ENCODE results near the gene SLC25A33.

SLC25A33 gene

DNA sequence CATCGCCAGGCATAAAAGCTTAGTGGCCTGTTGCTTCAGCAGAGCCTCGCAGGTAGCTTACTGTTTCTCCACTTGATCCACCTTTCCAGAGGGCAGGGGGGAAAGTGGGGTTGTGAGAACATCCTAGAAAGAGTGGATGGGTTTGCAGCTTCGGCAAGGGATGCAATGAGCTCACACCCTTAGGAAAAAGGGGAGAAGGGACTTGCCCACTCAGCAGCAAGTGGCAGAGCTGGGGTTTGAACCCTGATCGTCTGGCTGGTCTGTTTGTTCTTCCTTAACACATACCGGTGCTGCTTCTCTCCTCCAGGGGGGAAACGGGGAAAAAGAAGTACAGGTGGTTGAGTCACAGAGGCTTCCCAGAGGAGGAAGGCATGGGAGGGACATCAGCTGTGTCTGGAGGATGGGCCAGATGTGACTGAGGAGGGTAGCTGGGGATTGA, 50.5 kb downstream of the SLC25A33 start:
- Histone ChIP-seq H4K20me1 (ENCODE audit: low read depth, low read length) (no peaks in the 10 kb centered on the region; the same call in 1 of the 2 replicates), H3K79me2 (ENCODE audit: insufficient read depth, low read length) (peaks cover 57% of the 10 kb centered on the region), H3K36me3 (ENCODE audit: low read length) (no peaks in the 10 kb centered on the region), H3K9me2 (replicated peaks; ENCODE audit: insufficient read depth, low read length) (no peaks in the 10 kb centered on the region), H3K4me2 (ENCODE audit: low read depth, low read length, poor library complexity, severe bottlenecking) (peak overlapping the region; percentile 77), H3K9me3 (ENCODE audit: insufficient read depth, low read length) (no peaks in the 10 kb centered on the region), H3F3A (ENCODE audit: insufficient read depth) (peaks cover 6% of the 10 kb centered on the region; the same call in 1 of the 2 replicates), H3K9ac (ENCODE audit: low read length) (peak overlapping the region; percentile 80), H2AFZ (ENCODE audit: low read depth, low read length, severe bottlenecking) (no peak overlapping the region), H3K4me3 (ENCODE audit: insufficient read depth, low read length, poor library complexity, severe bottlenecking) (peak overlapping the region; percentile 65), H3K27me3 (ENCODE audit: low read length) (no peaks in the 10 kb centered on the region), H3K27ac (ENCODE audit: low read depth, low read length) (peak overlapping the region; percentile 34)
- TF ChIP-seq, protein P1, sequence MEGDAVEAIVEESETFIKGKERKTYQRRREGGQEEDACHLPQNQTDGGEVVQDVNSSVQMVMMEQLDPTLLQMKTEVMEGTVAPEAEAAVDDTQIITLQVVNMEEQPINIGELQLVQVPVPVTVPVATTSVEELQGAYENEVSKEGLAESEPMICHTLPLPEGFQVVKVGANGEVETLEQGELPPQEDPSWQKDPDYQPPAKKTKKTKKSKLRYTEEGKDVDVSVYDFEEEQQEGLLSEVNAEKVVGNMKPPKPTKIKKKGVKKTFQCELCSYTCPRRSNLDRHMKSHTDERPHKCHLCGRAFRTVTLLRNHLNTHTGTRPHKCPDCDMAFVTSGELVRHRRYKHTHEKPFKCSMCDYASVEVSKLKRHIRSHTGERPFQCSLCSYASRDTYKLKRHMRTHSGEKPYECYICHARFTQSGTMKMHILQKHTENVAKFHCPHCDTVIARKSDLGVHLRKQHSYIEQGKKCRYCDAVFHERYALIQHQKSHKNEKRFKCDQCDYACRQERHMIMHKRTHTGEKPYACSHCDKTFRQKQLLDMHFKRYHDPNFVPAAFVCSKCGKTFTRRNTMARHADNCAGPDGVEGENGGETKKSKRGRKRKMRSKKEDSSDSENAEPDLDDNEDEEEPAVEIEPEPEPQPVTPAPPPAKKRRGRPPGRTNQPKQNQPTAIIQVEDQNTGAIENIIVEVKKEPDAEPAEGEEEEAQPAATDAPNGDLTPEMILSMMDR (IDR thresholded peaks at IDR 0.05; ENCODE audit: insufficient read depth, low read length, poor library complexity, severe bottlenecking): no peak
- no peak for TF ChIP-seq EZH2phosphoT487 (conservative IDR thresholded peaks at IDR 0.05; ENCODE audit: low read length)

DNA sequence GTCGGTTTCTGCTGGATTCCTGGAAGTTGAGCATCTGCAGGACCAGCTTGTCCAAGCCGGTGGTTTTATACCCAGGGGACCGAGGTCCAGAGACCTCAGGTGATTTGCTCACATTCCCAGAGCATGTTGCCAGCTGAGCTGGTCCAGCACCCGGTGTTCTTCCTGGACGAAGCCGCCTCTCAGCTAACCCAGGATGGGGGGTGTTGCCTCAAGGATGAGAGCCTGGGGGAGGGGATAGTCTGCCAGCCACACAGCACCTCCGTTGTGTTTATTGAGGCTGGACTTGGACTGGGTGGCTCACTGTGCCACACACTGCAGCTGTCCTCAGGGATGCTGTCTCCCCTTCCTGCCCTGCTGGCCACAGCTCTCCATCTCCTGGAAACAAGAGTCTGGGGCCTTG, 50.9 kb downstream of the SLC25A33 start:
- Histone ChIP-seq H3K79me2 (ENCODE audit: insufficient read depth, low read length) (peaks cover 62% of the 10 kb centered on the region), H3K9me3 (ENCODE audit: insufficient read depth, low read length) (no peaks in the 10 kb centered on the region), H3K27me3 (ENCODE audit: low read length) (no peaks in the 10 kb centered on the region), H4K20me1 (ENCODE audit: low read depth, low read length) (no peaks in the 10 kb centered on the region; the same call in 1 of the 2 replicates), H3F3A (ENCODE audit: insufficient read depth) (peaks cover 6% of the 10 kb centered on the region; the same call in 1 of the 2 replicates), H2AFZ (ENCODE audit: low read depth, low read length, severe bottlenecking) (no peak overlapping the region), H3K4me3 (ENCODE audit: insufficient read depth, low read length, poor library complexity, severe bottlenecking) (peak overlapping the region; percentile 65), H3K9ac (ENCODE audit: low read length) (peak overlapping the region; percentile 80), H3K27ac (ENCODE audit: low read depth, low read length) (peak overlapping the region; percentile 34; the same call in 1 of the 2 replicates), H3K9me2 (replicated peaks; ENCODE audit: insufficient read depth, low read length) (no peaks in the 10 kb centered on the region), H3K4me2 (ENCODE audit: low read depth, low read length, poor library complexity, severe bottlenecking) (peak overlapping the region; percentile 77), H3K36me3 (ENCODE audit: low read length) (no peaks in the 10 kb centered on the region)
- TF ChIP-seq EZH2phosphoT487 (conservative IDR thresholded peaks at IDR 0.05; ENCODE audit: low read length): no peak
- TF ChIP-seq, protein P1 (IDR thresholded peaks at IDR 0.05; ENCODE audit: insufficient read depth, low read length, poor library complexity, severe bottlenecking): no peak

DNA sequence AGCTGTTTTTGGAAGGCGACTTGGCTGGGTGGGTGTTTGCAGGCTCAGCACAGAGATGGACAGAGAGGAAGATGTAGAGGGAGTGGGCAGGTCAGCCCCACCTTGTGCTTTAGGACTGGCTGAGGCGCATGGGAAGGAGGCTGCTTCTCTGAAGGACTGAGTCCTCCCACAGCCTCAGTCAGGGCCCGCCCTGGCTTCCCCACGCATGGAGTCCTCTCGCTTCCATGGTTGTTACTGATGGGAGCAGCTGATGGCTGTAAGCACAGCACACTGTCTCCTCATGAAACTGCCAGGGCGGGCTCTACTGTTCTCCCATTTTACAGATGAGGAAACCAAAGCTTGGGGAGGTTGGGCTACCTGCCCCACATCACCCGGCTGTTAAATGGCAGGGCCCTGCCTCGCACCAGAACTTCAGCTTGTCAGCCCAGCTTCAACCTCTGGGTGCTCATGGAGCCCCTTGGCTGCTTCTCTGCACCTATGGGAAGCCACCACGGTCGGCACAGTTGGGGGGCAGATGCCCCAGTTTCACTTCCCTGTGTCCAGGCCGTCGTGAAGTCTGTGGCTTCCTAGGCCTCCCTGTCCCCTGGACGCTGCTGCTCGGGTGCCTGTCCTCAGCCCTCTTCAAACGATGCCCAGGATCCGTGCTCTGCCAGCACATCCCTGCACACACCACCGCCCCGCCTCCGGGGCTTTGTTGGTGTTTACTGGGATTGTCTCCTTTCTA, 51.8 kb downstream of the SLC25A33 start:
- H3K4me2 ChIP-seq (ENCODE audit: low read depth, low read length, poor library complexity, severe bottlenecking): peak overlapping the region; percentile 77
- peaks cover 6% of the 10 kb centered on the region; the same call in 1 of the 2 replicates for H3F3A ChIP-seq (ENCODE audit: insufficient read depth)
- peak overlapping the region; percentile 34 for H3K27ac ChIP-seq (ENCODE audit: low read depth, low read length)
- no peaks in the 10 kb centered on the region for H3K9me3 ChIP-seq (ENCODE audit: insufficient read depth, low read length)
- peaks cover 68% of the 10 kb centered on the region for H3K79me2 ChIP-seq (ENCODE audit: insufficient read depth, low read length)
- TF ChIP-seq, protein P1 (IDR thresholded peaks at IDR 0.05; ENCODE audit: insufficient read depth, low read length, poor library complexity, severe bottlenecking): no peak
- TF ChIP-seq EZH2phosphoT487 (conservative IDR thresholded peaks at IDR 0.05; ENCODE audit: low read length): no peak
- no peak overlapping the region for H2AFZ ChIP-seq (ENCODE audit: low read depth, low read length, severe bottlenecking)
- H3K4me3 ChIP-seq (ENCODE audit: insufficient read depth, low read length, poor library complexity, severe bottlenecking): peak overlapping the region; percentile 65
- H3K9ac ChIP-seq (ENCODE audit: low read length): peak overlapping the region; percentile 80
- no peaks in the 10 kb centered on the region for H3K9me2 ChIP-seq (replicated peaks; ENCODE audit: insufficient read depth, low read length)
- H3K27me3 ChIP-seq (ENCODE audit: low read length): no peaks in the 10 kb centered on the region
- no peaks in the 10 kb centered on the region for H3K36me3 ChIP-seq (ENCODE audit: low read length)
- H4K20me1 ChIP-seq (ENCODE audit: low read depth, low read length): no peaks in the 10 kb centered on the region; the same call in 1 of the 2 replicates

Data from SU-DHL-6 (cell line).